CD4-positive, CD25-positive, alpha-beta regulatory T cell (primary cell): ENCODE measurements around the gene TICRR. TPM values are rescaled to one million over a fixed set of nuclear protein-coding genes. Genes with fewer than 3 reads are reported as not detected.

ENCODE experiments used
- ATAC-seq, 2 donors: fragments of 150-1000 bp; cut with Tn5 transposase; one replicate each; pipeline ENCODE4 v1.10.0; 2021; ENCODE audit warnings: low read depth in 2 of 2, moderate number of reproducible peaks in 2 of 2, moderate library complexity in 1 of 2
- DNase-seq, 3 donors: peaks; one replicate each; pipeline versions ENCODE4 v3.0.0 to v3.0.0-alpha.2; 2012 to 2022; ENCODE audit warnings: mixed read lengths in 1 of 3
- H3K27ac ChIP-seq: one replicate; pipeline ENCODE4 v1.7.0; 2013; ENCODE audit warnings: mild to moderate bottlenecking, low read length; ENCODE audit not compliant: insufficient read depth, poor library complexity, severe bottlenecking
- H3K27me3 ChIP-seq: one replicate; pipeline ENCODE4 v1.7.0; 2013; ENCODE audit warnings: low read length; ENCODE audit not compliant: control insufficient read depth, insufficient read depth
- H3K36me3 ChIP-seq: one replicate; pipeline ENCODE4 v1.7.0; 2013; ENCODE audit warnings: mild to moderate bottlenecking, low read length, moderate library complexity; ENCODE audit not compliant: control insufficient read depth, insufficient read depth
- H3K4me1 ChIP-seq: 2 replicates; pipeline ENCODE4 v1.7.0; 2013; ENCODE audit warnings: mild to moderate bottlenecking, low read length; ENCODE audit not compliant: insufficient read depth, control insufficient read depth, poor library complexity, severe bottlenecking
- H3K4me3 ChIP-seq: one replicate; pipeline ENCODE4 v1.7.0; 2013; ENCODE audit warnings: low read depth, mild to moderate bottlenecking, low read length, moderate library complexity
- H3K9me3 ChIP-seq, 2 experiments: 1 replicate in 1 of 2; 2 replicates in 1 of 2; pipeline ENCODE4 v1.7.0; 2013; ENCODE audit warnings: low read length in 2 of 2, mild to moderate bottlenecking in 1 of 2, moderate library complexity in 1 of 2; ENCODE audit not compliant: control insufficient read depth in 2 of 2
- H3K27ac Mint-ChIP-seq, 3 donors: one replicate each; pipeline ENCODE4 v1.8.0; 2020 to 2022; ENCODE audit warnings: mild to moderate bottlenecking in 3 of 3, mixed read lengths in 3 of 3, moderate library complexity in 2 of 3
- H3K27me3 Mint-ChIP-seq: one replicate; pipeline ENCODE4 v1.8.0; 2022; ENCODE audit warnings: mild to moderate bottlenecking, mixed read lengths
- H3K36me3 Mint-ChIP-seq: one replicate; pipeline ENCODE4 v1.8.0; 2020; ENCODE audit warnings: mixed read lengths
- H3K4me1 Mint-ChIP-seq, 4 donors: one replicate each; pipeline ENCODE4 v1.8.0; 2020 to 2022; ENCODE audit warnings: mixed read lengths in 4 of 4, mild to moderate bottlenecking in 1 of 4
- H3K4me3 Mint-ChIP-seq, 4 donors: one replicate each; pipeline ENCODE4 v1.8.0; 2020 to 2022; ENCODE audit warnings: mild to moderate bottlenecking in 4 of 4, mixed read lengths in 4 of 4, moderate library complexity in 3 of 4
- H3K9me3 Mint-ChIP-seq, 7 donors: one replicate each; pipeline ENCODE4 v1.8.0; 2020 to 2022; ENCODE audit warnings: mixed read lengths in 7 of 7, mild to moderate bottlenecking in 3 of 7, moderate library complexity in 2 of 7
- polyA plus RNA-seq, 4 donors: library from polyadenylated mRNA; unstranded; fragments of 300-500 nt; fragmentation: Illumina TruSeq; gene quantifications; one replicate each; pipeline ENCODE4 v1.2.3, GENCODE V29; 2021
- total RNA-seq: library from RNA; stranded (reverse); gene quantifications from one replicate; pipeline ENCODE4 v1.2.3, GENCODE V29; 2022

TICRR gene
- total and polyA plus RNA-seq, 5 donors from 2014 or later = 0.09 to 0.41 (median 0.20) TPM

DNA sequence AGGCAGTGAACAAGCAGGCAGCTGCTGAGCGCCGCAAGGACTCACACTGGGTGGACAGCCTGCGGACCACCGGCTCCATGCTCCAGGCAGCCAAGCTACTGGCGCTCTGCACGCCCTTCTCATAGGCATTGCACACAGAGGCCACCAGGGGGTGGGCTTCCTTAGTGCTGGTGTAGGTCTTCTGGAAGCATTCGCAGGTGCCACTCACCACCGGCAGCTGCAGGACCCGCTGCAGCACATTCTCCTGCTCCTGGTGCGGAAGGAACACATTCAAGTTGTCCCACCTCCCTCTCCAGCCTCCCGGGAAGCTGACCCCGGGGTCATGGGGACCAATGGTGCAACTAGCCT, 97.9 kb downstream of the TICRR start:
- no peak overlapping the region for H3K4me3 Mint-ChIP-seq
- ATAC-seq (no peak), DNase-seq (peak in 1 of 3 donors; percentile 41)
- peaks cover 9% of the 10 kb centered on the region for H3K36me3 Mint-ChIP-seq
- H3K36me3 ChIP-seq = no peaks in the 10 kb centered on the region
- no peaks in the 10 kb centered on the region for H3K9me3 ChIP-seq
- no peak overlapping the region for H3K4me3 ChIP-seq
- peaks cover 0 to 5% (median 0%) of the 10 kb centered on the region in 4 donors for H3K4me1 Mint-ChIP-seq
- H3K27ac Mint-ChIP-seq = no peak overlapping the region
- no peaks in the 10 kb centered on the region for H3K4me1 ChIP-seq
- H3K27ac ChIP-seq = no peak overlapping the region
- peaks cover 0 to 2% (median 0%) of the 10 kb centered on the region in 7 donors for H3K9me3 Mint-ChIP-seq
- H3K27me3 Mint-ChIP-seq = peaks cover 13% of the 10 kb centered on the region
- H3K27me3 ChIP-seq = no peaks in the 10 kb centered on the region

DNA sequence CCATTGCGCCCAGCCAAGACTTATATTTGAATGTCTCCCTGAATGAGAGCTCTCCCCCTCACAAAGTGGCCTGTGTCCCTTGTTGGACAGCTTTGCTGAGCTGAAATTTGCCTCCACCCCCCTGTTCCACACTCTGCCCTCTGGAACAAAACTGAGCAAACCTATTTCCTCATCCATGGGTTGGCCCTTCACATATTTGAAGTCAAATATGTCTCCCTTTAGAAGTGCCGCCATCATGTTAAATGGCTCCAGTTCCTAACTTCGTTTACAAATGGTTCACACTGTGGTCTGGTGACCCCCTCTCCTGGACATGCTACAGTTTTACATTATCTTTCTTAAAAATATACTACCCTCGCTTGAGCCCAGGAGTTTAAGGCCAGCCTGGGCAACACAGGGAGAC, 99.3 kb downstream of the TICRR start:
- Mint-ChIP-seq H3K9me3 (peaks cover 0 to 2% (median 0%) of the 10 kb centered on the region in 7 donors), H3K4me3 (no peak overlapping the region), H3K27ac (no peak overlapping the region), H3K27me3 (peaks cover 9% of the 10 kb centered on the region), H3K4me1 (peaks cover 0 to 5% (median 0%) of the 10 kb centered on the region in 4 donors), H3K36me3 (peaks cover 9% of the 10 kb centered on the region)
- no peak overlapping the region for H3K4me3 ChIP-seq
- H3K27me3 ChIP-seq = no peaks in the 10 kb centered on the region
- DNase-seq (no peak), ATAC-seq (no peak)
- H3K9me3 ChIP-seq = no peaks in the 10 kb centered on the region
- no peak overlapping the region for H3K27ac ChIP-seq
- no peaks in the 10 kb centered on the region for H3K36me3 ChIP-seq
- no peaks in the 10 kb centered on the region for H3K4me1 ChIP-seq

DNA sequence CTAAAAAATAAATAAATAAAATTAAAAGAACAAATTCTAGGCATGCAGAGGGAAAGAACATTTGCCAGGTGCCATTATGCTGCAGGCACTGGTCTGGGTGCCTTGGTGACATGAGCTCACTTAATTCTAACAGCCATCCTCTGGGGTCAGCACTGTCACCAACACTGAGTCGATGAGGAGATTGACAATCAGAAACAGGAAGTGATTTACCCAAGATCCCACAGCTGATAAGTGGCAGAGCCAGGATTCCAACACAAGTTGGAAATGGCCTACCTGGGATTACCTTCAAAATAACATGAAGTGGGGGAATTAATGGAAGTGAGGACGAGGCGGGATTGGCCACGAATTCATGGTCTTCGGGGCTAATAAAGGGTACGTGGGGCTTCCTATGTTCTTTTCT, 100.3 kb downstream of the TICRR start:
- Histone ChIP-seq H3K9me3 (no peaks in the 10 kb centered on the region), H3K36me3 (no peaks in the 10 kb centered on the region), H3K27ac (no peak overlapping the region), H3K4me3 (no peak overlapping the region), H3K4me1 (no peaks in the 10 kb centered on the region), H3K27me3 (no peaks in the 10 kb centered on the region)
- Mint-ChIP-seq H3K4me3 (no peak overlapping the region), H3K27ac (no peak overlapping the region), H3K27me3 (peaks cover 5% of the 10 kb centered on the region), H3K36me3 (peaks cover 9% of the 10 kb centered on the region), H3K9me3 (no peaks in the 10 kb centered on the region), H3K4me1 (peaks cover 0 to 3% (median 0%) of the 10 kb centered on the region in 4 donors)
- no peak for DNase-seq
- no peak for ATAC-seq

DNA sequence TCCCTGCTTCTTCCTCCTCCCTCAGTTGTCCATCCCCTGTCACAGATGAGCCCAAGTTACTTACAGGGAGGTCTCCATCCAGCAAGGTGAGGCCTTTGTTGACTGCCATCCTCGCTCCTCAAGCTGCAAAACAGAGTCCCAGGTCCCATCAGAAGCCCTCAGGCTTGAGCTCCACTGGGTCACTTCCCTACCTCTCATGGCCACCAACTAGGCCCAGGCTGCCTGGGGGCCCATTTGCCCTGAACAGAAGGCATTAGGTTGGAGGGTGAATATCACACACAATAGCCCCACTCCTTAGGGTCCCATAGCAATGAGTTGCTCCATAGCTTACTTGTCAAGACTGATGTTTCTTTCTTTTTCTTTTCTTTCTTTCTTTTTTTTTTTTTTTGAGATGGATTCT, 102.1 kb downstream of the TICRR start:
- ATAC-seq (no peak), DNase-seq (no peak)
- no peak overlapping the region for H3K27ac Mint-ChIP-seq
- no peak overlapping the region for H3K27ac ChIP-seq
- H3K4me1 ChIP-seq = no peaks in the 10 kb centered on the region
- H3K4me3 ChIP-seq = no peak overlapping the region
- H3K36me3 ChIP-seq = no peaks in the 10 kb centered on the region
- H3K36me3 Mint-ChIP-seq = peaks cover 16% of the 10 kb centered on the region
- no peaks in the 10 kb centered on the region for H3K27me3 Mint-ChIP-seq
- no peaks in the 10 kb centered on the region for H3K9me3 Mint-ChIP-seq
- H3K27me3 ChIP-seq = no peaks in the 10 kb centered on the region
- no peaks in the 10 kb centered on the region for H3K9me3 ChIP-seq
- no peak overlapping the region for H3K4me3 Mint-ChIP-seq
- no peaks in the 10 kb centered on the region for H3K4me1 Mint-ChIP-seq

Other genes with a start within 250 kb of the TICRR start
- 157 TPM for gene POLG, start 240.6 kb upstream of the TICRR start, total RNA-seq
- gene POLG, start 240.6 kb upstream of the TICRR start, polyA plus RNA-seq = 10 to 100 TPM; 31.2 to 38.3 (median 33.7) TPM
- gene RHCG, start 78.9 kb upstream of the TICRR start, total RNA-seq = not detected
- not detected for gene RHCG, start 78.9 kb upstream of the TICRR start, polyA plus RNA-seq
- 0.12 TPM for gene KIF7, start 80.0 kb downstream of the TICRR start, total RNA-seq
- gene KIF7, start 80.0 kb downstream of the TICRR start, polyA plus RNA-seq = not detected
- not detected for gene PLIN1, start 103.9 kb downstream of the TICRR start, total RNA-seq
- gene PLIN1, start 103.9 kb downstream of the TICRR start, polyA plus RNA-seq = not detected
- 1.2 TPM for gene PEX11A, start 115.3 kb downstream of the TICRR start, total RNA-seq
- 1 to 10 TPM in 3 of 4 donors, not detected in 1; 1.5 to 3.7 (median 1.9) TPM for gene PEX11A, start 115.3 kb downstream of the TICRR start, polyA plus RNA-seq
- not detected for gene WDR93, start 115.3 kb downstream of the TICRR start, total RNA-seq
- not detected for gene WDR93, start 115.3 kb downstream of the TICRR start, polyA plus RNA-seq
- gene MESP1, start 175.8 kb downstream of the TICRR start, total RNA-seq = 0.37 TPM
- 1 to 10 TPM in 1 of 4 donors, under 1 TPM in 3; 0.20 to 1.9 (median 0.34) TPM for gene MESP1, start 175.8 kb downstream of the TICRR start, polyA plus RNA-seq
- not detected for gene MESP2, start 200.9 kb downstream of the TICRR start, total RNA-seq
- not detected for gene MESP2, start 200.9 kb downstream of the TICRR start, polyA plus RNA-seq
- 0.35 TPM for gene ANPEP, start 239.4 kb downstream of the TICRR start, total RNA-seq
- gene ANPEP, start 239.4 kb downstream of the TICRR start, polyA plus RNA-seq = under 1 TPM in 1 of 4 donors, not detected in 3; 0.05 TPM